Uterus (tissue), 4 donors: ENCODE results near the gene BAIAP2. TPM values are rescaled to one million over a fixed set of nuclear protein-coding genes. Genes with fewer than 3 reads are reported as not detected.
"Not testable (repeated sequence)": the region's sequence is repeated elsewhere in the genome, so short reads cannot be mapped to it uniquely, and the experiment has no call there.

Experiments used
- DNase-seq, 2 donors: peaks; one replicate each; pipeline ENCODE4 v3.0.0-alpha.2; 2019 to 2020
- H3K27ac ChIP-seq, 2 donors: fragments of 200-600 bp; sonication (generic); 1 replicate in 1 of 2; 2 replicates in 1 of 2; pipeline ENCODE4 v1.5.1; 2016 to 2018
- H3K27me3 ChIP-seq, 2 donors: fragments of 200-600 bp; sonication (generic); one replicate each; pipeline ENCODE4 v1.5.1; 2018 to 2019; ENCODE audit warnings: control low read depth in 1 of 2
- H3K36me3 ChIP-seq, 2 donors: fragments of 200-600 bp; sonication (generic); one replicate each; pipeline ENCODE4 v1.5.1; 2019; ENCODE audit warnings: control low read depth in 1 of 2
- H3K4me1 ChIP-seq, 2 donors: fragments of 200-600 bp; sonication (generic); one replicate each; pipeline ENCODE4 v1.5.1; 2018 to 2019; ENCODE audit warnings: control low read depth in 1 of 2
- H3K4me3 ChIP-seq, 2 donors: fragments of 200-600 bp; sonication (generic); 1 replicate in 1 of 2; 2 replicates in 1 of 2; pipeline ENCODE4 v1.5.1; 2018 to 2019; ENCODE audit warnings: mild to moderate bottlenecking in 1 of 2
- H3K9me3 ChIP-seq, 2 donors: fragments of 200-600 bp; sonication (generic); one replicate each; pipeline ENCODE4 v1.5.1; 2019; ENCODE audit warnings: control low read depth in 1 of 2
- CTCF ChIP-seq, 4 experiments: fragments of 200-600 bp in 2 of 4; fragments of 450-650 bp in 2 of 4; sonication (generic) in 2 of 4; IDR thresholded peaks; one replicate each; pipeline ENCODE4 v1.5.1; 2016 to 2019; ENCODE audit warnings: antibody characterized with exemption in 4 of 4, mild to moderate bottlenecking in 2 of 4, moderate library complexity in 1 of 4
- POLR2A ChIP-seq, 2 donors: fragments of 450-650 bp; IDR thresholded peaks; one replicate each; pipeline ENCODE4 v1.6.1; 2016; ENCODE audit warnings: antibody characterized with exemption in 2 of 2, mild to moderate bottlenecking in 1 of 2, moderate library complexity in 1 of 2
- intact Hi-C: fragments of 100-400 bp; cut with DNase I; formaldehyde crosslinking; loops from one replicate; pipeline ENCODE4 v1.15.1; 2023; ENCODE audit warnings: low total_unique reads
- total RNA-seq, 4 donors: library from RNA; depleted of rRNA in 3 of 4; stranded (reverse); fragments of >200 nt in 3 of 4; gene quantifications; one replicate each; pipeline versions ENCODE4 v1.1.0 to v1.2.4, GENCODE V29; 2014 to 2023
- donor health status: DM: yes; HTN: yes; CAD: no.

BAIAP2 gene
- total RNA-seq, 4 donors from 2014 or later = 16.5 to 70.7 (median 45.8) TPM

DNA sequence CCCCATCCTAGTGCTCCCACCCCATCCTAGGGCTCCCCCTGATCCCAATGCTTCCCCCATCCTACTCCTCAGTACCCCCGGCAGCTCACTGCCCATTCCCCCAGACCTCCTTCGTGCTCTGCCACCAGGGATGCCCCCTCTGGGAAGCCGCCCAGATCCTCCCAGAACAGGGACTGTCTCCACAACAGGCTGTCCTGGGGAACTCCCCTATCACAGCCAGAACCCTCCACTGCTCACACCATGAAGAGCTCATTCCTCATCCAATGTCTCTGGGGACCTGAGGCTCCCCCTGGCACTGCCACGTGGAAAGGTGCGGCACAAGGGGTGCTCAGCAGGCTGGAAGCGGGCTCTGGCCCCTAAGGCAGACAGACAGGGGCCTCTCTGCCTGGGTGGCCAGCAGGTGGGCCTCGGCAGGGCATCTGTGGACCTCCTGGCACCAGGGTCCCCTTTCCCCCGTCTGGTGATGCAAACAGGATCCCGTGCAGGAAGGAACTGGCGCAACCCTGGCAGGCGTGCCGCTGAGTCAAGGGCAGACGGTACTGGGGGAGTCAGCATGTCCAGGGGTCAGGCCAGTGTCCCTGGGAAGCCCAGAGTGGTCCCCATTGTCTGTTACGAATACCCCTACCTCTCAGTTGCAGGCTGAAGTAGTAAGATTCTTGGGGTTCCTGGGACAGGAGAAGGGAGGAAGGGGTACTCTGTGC lies 115.6 kb downstream of the BAIAP2 start:
- no peak for TF ChIP-seq CTCF (IDR thresholded peaks at IDR 0.05)
- no peak for TF ChIP-seq POLR2A (IDR thresholded peaks at IDR 0.05)
- Histone ChIP-seq H3K36me3 (no peaks in the 10 kb centered on the region), H3K27me3 (no peaks in the 10 kb centered on the region), H3K4me3 (no peak overlapping the region), H3K9me3 (no peaks in the 10 kb centered on the region), H3K4me1 (no peaks in the 10 kb centered on the region), H3K27ac (no peak overlapping the region)
- intact Hi-C loops = no loop called here
- DNase-seq = peak in 1 of 2 donors; percentile 39

DNA sequence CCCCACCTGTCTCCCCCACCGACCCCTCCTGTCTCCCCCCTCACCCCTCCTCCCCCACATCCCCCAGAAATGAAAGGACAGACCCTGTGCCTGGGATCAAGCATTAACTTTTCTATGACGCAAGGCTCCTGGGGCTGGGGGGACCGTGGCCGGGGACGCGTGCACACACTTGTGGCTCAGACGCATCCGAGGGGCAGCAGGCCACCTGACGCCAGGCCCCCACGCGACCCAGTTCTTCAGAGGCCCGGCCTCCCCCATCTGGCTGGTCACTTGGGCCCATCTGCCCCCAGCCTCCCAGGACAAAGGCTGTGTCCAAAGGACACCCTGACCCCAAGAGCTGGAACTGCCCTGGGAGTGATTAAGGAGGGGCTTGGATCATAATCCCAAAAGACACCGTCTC lies 116.3 kb downstream of the BAIAP2 start:
- no peak overlapping the region for H3K27ac ChIP-seq
- intact Hi-C loops = no loop called here
- no peak for TF ChIP-seq POLR2A (IDR thresholded peaks at IDR 0.05)
- no peak for TF ChIP-seq CTCF (IDR thresholded peaks at IDR 0.05)

GRCh38 chr17:81152288-81152828 lies 117.4 kb downstream of the BAIAP2 start:
- TF ChIP-seq CTCF (IDR thresholded peaks at IDR 0.05) (no peak), POLR2A (IDR thresholded peaks at IDR 0.05) (no peak)
- Histone ChIP-seq H3K27me3 (no peaks in the 10 kb centered on the region), H3K27ac (no peak overlapping the region), H3K9me3 (no peaks in the 10 kb centered on the region), H3K4me1 (no peaks in the 10 kb centered on the region), H3K36me3 (no peaks in the 10 kb centered on the region), H3K4me3 (no peak overlapping the region)
- no peak for DNase-seq
- intact Hi-C loops = no loop called here

More for the DNA sequence above, 116.3 kb downstream of the BAIAP2 start:
- no peak overlapping the region for H3K4me3 ChIP-seq
- no peaks in the 10 kb centered on the region for H3K4me1 ChIP-seq
- no peak for DNase-seq
- no peaks in the 10 kb centered on the region for H3K36me3 ChIP-seq
- no peaks in the 10 kb centered on the region for H3K27me3 ChIP-seq
- H3K9me3 ChIP-seq = no peaks in the 10 kb centered on the region

DNA sequence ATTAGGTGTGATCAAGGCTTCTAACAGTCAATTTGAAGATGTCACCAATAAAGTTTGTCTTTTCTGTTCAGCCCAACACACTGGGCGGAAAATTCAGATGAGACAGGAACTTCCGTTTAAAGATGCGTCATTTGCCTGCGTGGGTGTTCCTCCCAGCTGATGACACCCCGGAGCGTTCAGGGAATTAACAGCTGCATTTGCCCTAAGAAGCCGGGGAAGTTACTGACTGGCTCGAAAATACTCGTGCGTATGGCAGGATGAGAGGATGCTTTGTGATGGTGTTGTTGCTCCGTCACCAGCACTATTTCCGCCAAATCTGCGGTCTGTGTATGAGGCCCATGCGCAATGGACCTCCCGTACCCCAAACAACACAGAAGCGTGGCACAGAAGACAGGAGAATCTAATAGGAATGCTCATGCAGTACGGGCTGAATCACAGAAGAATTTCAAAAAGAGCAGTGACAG lies 118.4 kb downstream of the BAIAP2 start:
- Histone ChIP-seq H3K4me3 (no peak overlapping the region), H3K27me3 (no peaks in the 10 kb centered on the region), H3K4me1 (no peaks in the 10 kb centered on the region), H3K36me3 (no peaks in the 10 kb centered on the region), H3K9me3 (no peaks in the 10 kb centered on the region), H3K27ac (no peak overlapping the region)
- no peak for TF ChIP-seq CTCF (IDR thresholded peaks at IDR 0.05)
- TF ChIP-seq POLR2A (IDR thresholded peaks at IDR 0.05) = no peak
- DNase-seq = no peak
- intact Hi-C loops = no loop called here

DNA sequence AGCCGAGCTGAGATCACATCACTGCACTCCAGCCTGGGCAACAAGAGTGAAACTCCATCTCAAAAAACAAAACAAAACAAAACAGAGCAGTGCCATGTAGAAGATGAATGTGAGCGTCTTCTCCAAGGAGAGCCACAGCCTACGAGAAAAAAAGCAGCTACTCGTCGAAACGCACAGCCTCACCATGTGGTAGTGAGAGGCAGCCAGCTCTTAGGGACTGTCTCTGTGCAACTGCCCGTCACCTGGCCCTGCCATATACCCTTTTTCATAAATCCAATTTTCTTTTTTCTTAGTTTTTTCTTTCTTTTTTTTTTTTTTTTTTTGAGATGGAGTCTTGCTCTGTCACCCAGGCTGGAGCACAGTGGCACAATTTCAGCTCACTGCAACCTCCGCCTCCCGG lies 119.1 kb downstream of the BAIAP2 start:
- H3K27me3 ChIP-seq, H3K4me1 ChIP-seq, intact Hi-C loops, H3K36me3 ChIP-seq, H3K9me3 ChIP-seq, H3K4me3 ChIP-seq, DNase-seq, H3K27ac ChIP-seq: not testable (repeated sequence)
